GM23248 (cell line): ENCODE data around the gene SOX6. TPM values are rescaled to one million over a fixed set of nuclear protein-coding genes. Genes with fewer than 3 reads are reported as not detected.

ENCODE experiments used
- DNase-seq: peaks from one replicate; pipeline ENCODE4 v3.0.0-alpha.2; 2015
- H2AFZ ChIP-seq: fragments of 200-600 bp; sonication (generic); 2 replicates; pipeline ENCODE4 v1.6.1; 2016; ENCODE audit warnings: antibody characterized with exemption
- H3F3A ChIP-seq: fragments of 200-600 bp; sonication (generic); 2 replicates; pipeline ENCODE4 v1.6.1; 2016; ENCODE audit warnings: mild to moderate bottlenecking, antibody characterized with exemption, mixed run types; ENCODE audit not compliant: insufficient read depth
- H3K27ac ChIP-seq: fragments of 200-600 bp; sonication (generic); 2 replicates; pipeline ENCODE4 v1.5.1; 2016; ENCODE audit warnings: mild to moderate bottlenecking
- H3K27me3 ChIP-seq: fragments of 200-600 bp; sonication (generic); replicated peaks from 2 replicates; pipeline ENCODE4 v1.6.1; 2016; ENCODE audit warnings: mild to moderate bottlenecking; ENCODE audit not compliant: insufficient read depth
- H3K36me3 ChIP-seq: fragments of 200-600 bp; sonication (generic); 2 replicates; pipeline ENCODE4 v1.6.1; 2016; ENCODE audit warnings: low read depth, mild to moderate bottlenecking
- H3K4me1 ChIP-seq: fragments of 200-600 bp; sonication (generic); 2 replicates; pipeline ENCODE4 v1.6.1; 2016; ENCODE audit warnings: mild to moderate bottlenecking; ENCODE audit not compliant: insufficient read depth
- H3K4me2 ChIP-seq: fragments of 200-600 bp; sonication (generic); one replicate; pipeline ENCODE4 v1.6.1; 2016; ENCODE audit warnings: mild to moderate bottlenecking; ENCODE audit not compliant: unreplicated experiment
- H3K4me3 ChIP-seq: fragments of 200-600 bp; sonication (generic); 2 replicates; pipeline ENCODE4 v1.5.1; 2016; ENCODE audit warnings: mild to moderate bottlenecking
- H3K79me2 ChIP-seq: fragments of 200-600 bp; sonication (generic); 2 replicates; pipeline ENCODE4 v1.6.1; 2016; ENCODE audit warnings: mild to moderate bottlenecking; ENCODE audit not compliant: insufficient read depth
- H3K9ac ChIP-seq: fragments of 200-600 bp; sonication (generic); 2 replicates; pipeline ENCODE4 v1.6.1; 2016; ENCODE audit warnings: mild to moderate bottlenecking
- H3K9me2 ChIP-seq: fragments of 200-600 bp; sonication (generic); 2 replicates; pipeline ENCODE4 v1.6.1; 2016; ENCODE audit warnings: mixed run types, mild to moderate bottlenecking, moderate library complexity; ENCODE audit not compliant: insufficient read depth
- H3K9me3 ChIP-seq: fragments of 200-600 bp; sonication (generic); one replicate; pipeline ENCODE4 v1.6.1; 2017; ENCODE audit warnings: low read depth
- H4K20me1 ChIP-seq: fragments of 200-600 bp; sonication (generic); 2 replicates; pipeline ENCODE4 v1.6.0; 2016; ENCODE audit not compliant: insufficient read depth
- EZH2 ChIP-seq: fragments of 200-600 bp; sonication (generic); IDR thresholded peaks from 2 replicates; pipeline ENCODE4 v1.6.1; 2018; ENCODE audit warnings: antibody characterized with exemption, mild to moderate bottlenecking; ENCODE audit not compliant: insufficient read depth, poor library complexity, severe bottlenecking
- EZH2phosphoT487 ChIP-seq: fragments of 200-600 bp; sonication (generic); IDR thresholded peaks from 2 replicates; pipeline ENCODE4 v1.6.1; 2018; ENCODE audit warnings: antibody characterized with exemption, moderate library complexity, mild to moderate bottlenecking, low read depth; ENCODE audit not compliant: insufficient read depth
- WGBS, 2 experiments: methylation state at CpG; one replicate each; pipeline ENCODE4 v1.1.6; 2015 to 2017; ENCODE audit warnings: low lambda C conversion rate in 2 of 2, low coverage in 1 of 2; ENCODE audit errors: missing lambda C conversion rate in 2 of 2; 5-methylcytosine and 5-hydroxymethylcytosine counted together
- in situ Hi-C: fragments of 300-500 bp; cut with MboI; formaldehyde crosslinking; loops from 2 replicates; pipeline ENCODE4 v1.15.0; 2020
- polyA plus RNA-seq: library from polyadenylated mRNA; unstranded; fragments of >200 nt; fragmentation: Nextera tagmentation; extraction: Ambion mirVana; gene quantifications from 2 replicates; pipeline ENCODE4 v1.2.1, GENCODE V29; 2016
- total RNA-seq: library from RNA; depleted of rRNA; stranded (reverse); fragments of >200 nt; shearing (Covaris generic); gene quantifications from 2 replicates; pipeline ENCODE4 v1.2.3, GENCODE V29; 2014

The SOX6 gene
- total and polyA plus RNA-seq, 2 experiments from 2014 or later, result under 0.01 to 0.49 TPM

DNA sequence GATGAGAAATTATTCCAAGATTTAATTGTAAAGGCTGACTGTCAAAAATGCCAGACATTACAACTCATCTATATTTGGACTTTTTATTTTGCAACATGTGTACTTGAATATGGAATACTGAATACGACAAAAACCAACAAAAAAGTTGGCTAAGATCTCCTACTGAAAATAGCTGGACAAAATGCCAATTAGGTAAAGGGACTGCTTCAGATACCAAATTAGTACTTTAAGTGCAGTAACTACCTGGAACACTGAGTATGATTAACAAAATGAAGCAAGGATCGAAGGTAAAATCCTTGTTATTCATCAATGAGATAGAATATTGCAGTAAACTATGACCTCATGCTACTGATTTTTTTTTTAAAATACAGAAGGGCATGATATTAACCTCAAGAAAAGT, 173.8 kb downstream of the SOX6 start:
- Histone ChIP-seq H3K9me3 (no peaks in the 10 kb centered on the region), H4K20me1 (no peaks in the 10 kb centered on the region), H3F3A (peaks cover 16% of the 10 kb centered on the region; the same call in 1 of the 2 replicates), H3K27me3 (no peaks in the 10 kb centered on the region), H3K4me2 (no peak overlapping the region), H3K4me3 (no peak overlapping the region), H3K36me3 (no peaks in the 10 kb centered on the region), H3K79me2 (no peaks in the 10 kb centered on the region), H3K9ac (no peak overlapping the region), H3K4me1 (peaks cover 35% of the 10 kb centered on the region), H3K9me2 (no peaks in the 10 kb centered on the region), H3K27ac (no peak overlapping the region), H2AFZ (no peak overlapping the region)
- in situ Hi-C loops, result no loop called here
- no peak for DNase-seq
- TF ChIP-seq EZH2phosphoT487, result no peak
- no peak for TF ChIP-seq EZH2
- WGBS, 2 experiments, result 57 to 62% methylated on average over 2 of the region's 2 CpGs

DNA sequence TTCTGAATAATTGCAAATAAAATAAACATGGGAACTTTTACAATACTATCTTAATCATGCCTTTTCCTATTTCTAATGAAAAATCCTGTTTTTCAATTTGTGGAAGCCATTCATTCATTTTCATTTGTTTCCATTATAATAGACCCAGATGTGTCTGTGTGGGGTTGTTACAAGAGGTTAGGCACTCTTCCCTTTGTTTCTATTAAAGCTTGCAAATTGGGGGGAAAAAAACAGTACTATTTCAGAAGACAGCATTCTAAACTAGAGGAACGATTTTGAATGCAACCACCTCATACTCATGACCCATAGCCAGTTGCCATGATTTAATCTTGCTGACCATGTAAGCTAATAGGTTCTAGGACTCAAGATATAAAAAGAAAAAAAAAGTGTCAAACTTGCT, 175.5 kb downstream of the SOX6 start:
- peaks cover 35% of the 10 kb centered on the region for H3K4me1 ChIP-seq
- H2AFZ ChIP-seq, result no peak overlapping the region
- H3K9me3 ChIP-seq, result no peaks in the 10 kb centered on the region
- no peak for DNase-seq
- H3K4me2 ChIP-seq, result no peak overlapping the region
- in situ Hi-C loops, result no loop called here
- no peak overlapping the region for H3K9ac ChIP-seq
- H3F3A ChIP-seq, result peaks cover 16% of the 10 kb centered on the region; the same call in 1 of the 2 replicates
- WGBS, 2 experiments, result 12 to 24% methylated on average over 1 of the region's 1 CpG
- no peak overlapping the region for H3K4me3 ChIP-seq
- no peaks in the 10 kb centered on the region for H4K20me1 ChIP-seq
- H3K36me3 ChIP-seq, result no peaks in the 10 kb centered on the region
- TF ChIP-seq EZH2 (no peak), EZH2phosphoT487 (no peak)
- H3K79me2 ChIP-seq, result no peaks in the 10 kb centered on the region
- H3K27me3 ChIP-seq, result no peaks in the 10 kb centered on the region
- no peak overlapping the region for H3K27ac ChIP-seq
- no peaks in the 10 kb centered on the region for H3K9me2 ChIP-seq

- Histone ChIP-seq H3K79me2 (no peaks in the 10 kb centered on the region), H3F3A (peaks cover 11% of the 10 kb centered on the region; the same call in 1 of the 2 replicates), H4K20me1 (no peaks in the 10 kb centered on the region), H3K27ac (peak overlapping the region; percentile 14), H3K4me2 (peak overlapping the region; percentile 46), H3K4me3 (no peak overlapping the region), H3K9me2 (no peaks in the 10 kb centered on the region), H3K9ac (no peak overlapping the region), H2AFZ (no peak overlapping the region), H3K4me1 (peaks cover 29% of the 10 kb centered on the region), H3K27me3 (no peaks in the 10 kb centered on the region), H3K36me3 (no peaks in the 10 kb centered on the region), H3K9me3 (no peaks in the 10 kb centered on the region)
- DNase-seq, result peak; percentile 56
- TF ChIP-seq EZH2 (no peak), EZH2phosphoT487 (no peak)
- 1 to 2% methylated on average over 3 of the region's 3 CpGs for WGBS, 2 experiments
- in situ Hi-C loops, result no loop called here
Observed at GRCh38 chr11:16179676-16180075, 176.7 kb downstream of the SOX6 start.

GRCh38 chr11:16178273-16178672, 178.1 kb downstream of the SOX6 start:
- Histone ChIP-seq H3K27ac (no peak overlapping the region), H3K4me2 (no peak overlapping the region)
- in situ Hi-C loops, result no loop called here

DNA sequence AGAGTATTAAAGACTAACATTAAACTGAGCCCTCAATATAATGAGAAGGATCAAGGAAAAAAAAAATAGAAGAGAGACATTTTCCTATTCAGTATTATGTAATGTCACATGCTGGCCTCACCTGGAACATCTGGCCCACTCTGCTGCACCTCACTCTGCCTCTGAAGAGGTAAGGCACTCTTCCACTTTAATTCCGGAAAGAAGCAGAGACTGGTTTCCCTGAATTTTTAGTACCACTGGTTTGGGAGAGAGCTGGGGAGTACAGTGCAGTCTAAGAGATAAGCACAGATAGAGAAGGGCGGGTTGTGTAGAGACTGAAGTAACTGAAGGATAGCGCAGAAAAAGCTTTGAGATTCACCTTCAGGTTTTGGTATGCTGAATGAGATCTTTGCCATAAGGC, 178.7 kb downstream of the SOX6 start:
- in situ Hi-C loops, result no loop called here
- no peak overlapping the region for H2AFZ ChIP-seq
- no peak overlapping the region for H3K27ac ChIP-seq
- WGBS, 2 experiments, result 42 to 52% methylated on average over 3 of the region's 3 CpGs
- TF ChIP-seq EZH2phosphoT487 (no peak), EZH2 (no peak)
- peaks cover 11% of the 10 kb centered on the region; the same call in 1 of the 2 replicates for H3F3A ChIP-seq
- H3K27me3 ChIP-seq, result no peaks in the 10 kb centered on the region
- no peak for DNase-seq
- peaks cover 22% of the 10 kb centered on the region for H3K4me1 ChIP-seq
- no peaks in the 10 kb centered on the region for H3K9me2 ChIP-seq
- H4K20me1 ChIP-seq, result no peaks in the 10 kb centered on the region
- no peak overlapping the region for H3K4me3 ChIP-seq
- no peaks in the 10 kb centered on the region for H3K36me3 ChIP-seq
- H3K79me2 ChIP-seq, result no peaks in the 10 kb centered on the region
- H3K4me2 ChIP-seq, result no peak overlapping the region
- H3K9ac ChIP-seq, result no peak overlapping the region
- H3K9me3 ChIP-seq, result no peaks in the 10 kb centered on the region

More at GRCh38 chr11:16178273-16178672, 178.1 kb downstream of the SOX6 start:
- H3K4me1 ChIP-seq, result peaks cover 22% of the 10 kb centered on the region
- no peak for TF ChIP-seq EZH2phosphoT487
- H3K4me3 ChIP-seq, result no peak overlapping the region
- no peak overlapping the region for H3K9ac ChIP-seq
- peaks cover 11% of the 10 kb centered on the region; the same call in 1 of the 2 replicates for H3F3A ChIP-seq
- H3K27me3 ChIP-seq, result no peaks in the 10 kb centered on the region
- 92 to 96% methylated on average over 1 of the region's 1 CpG for WGBS, 2 experiments
- H3K79me2 ChIP-seq, result no peaks in the 10 kb centered on the region
- H3K9me2 ChIP-seq, result no peaks in the 10 kb centered on the region
- no peaks in the 10 kb centered on the region for H3K9me3 ChIP-seq
- no peak for DNase-seq
- H3K36me3 ChIP-seq, result no peaks in the 10 kb centered on the region
- no peaks in the 10 kb centered on the region for H4K20me1 ChIP-seq
- no peak overlapping the region for H2AFZ ChIP-seq
